Measurements from ENCODE around the gene E4F1.
"Not testable (repeated sequence)": the region's sequence is repeated elsewhere in the genome, so short reads cannot be mapped to it uniquely, and the experiment has no call there.

The E4F1 gene

GRCh38 chr16:2231016-2231931 lies 7.9 kb downstream of the E4F1 start:
- DNase-seq (ENCODE audit: low spot score): no peak

- no peak for DNase-seq (ENCODE audit: low spot score)
Measured at GRCh38 chr16:2232094-2232990, 9.0 kb downstream of the E4F1 start.

- DNase-seq (ENCODE audit: low spot score): no peak
Measured at GRCh38 chr16:2233046-2233775, 9.8 kb downstream of the E4F1 start.

- no peak for DNase-seq (ENCODE audit: low spot score)
Measured at GRCh38 chr16:2233872-2234812, 10.8 kb downstream of the E4F1 start.

- no peak for DNase-seq (ENCODE audit: low spot score)
Measured at GRCh38 chr16:2234813-2235170, 11.4 kb downstream of the E4F1 start.

- no peak for DNase-seq (ENCODE audit: low spot score)
Measured at GRCh38 chr16:2235234-2235651, 11.9 kb downstream of the E4F1 start.

- no peak for DNase-seq (ENCODE audit: low spot score)
Measured at GRCh38 chr16:2235695-2236336, 12.4 kb downstream of the E4F1 start.

GRCh38 chr16:2236337-2237101 lies 13.1 kb downstream of the E4F1 start, which contains the start of gene DNASE1L2:
Gene DNASE1L2 (plus strand): TSS chr16:2236444. CDS start chr16:2236817, 373 bp downstream.
- DNase-seq (ENCODE audit: low spot score): no peak

- no peak for DNase-seq (ENCODE audit: low spot score)
Measured at GRCh38 chr16:2237102-2237482, 13.7 kb downstream of the E4F1 start.

GRCh38 chr16:2237493-2238149 lies 14.2 kb downstream of the E4F1 start:
- no peak for DNase-seq (ENCODE audit: low spot score)

- DNase-seq (ENCODE audit: low spot score): no peak
Measured at GRCh38 chr16:2238150-2238837, 14.9 kb downstream of the E4F1 start.

GRCh38 chr16:2238838-2239675 lies 15.7 kb downstream of the E4F1 start:
- no peak for DNase-seq (ENCODE audit: low spot score)

- not testable (repeated sequence) for DNase-seq (ENCODE audit: low spot score)
Measured at GRCh38 chr16:2240331-2240730, 16.9 kb downstream of the E4F1 start.

- no peak for DNase-seq (ENCODE audit: low spot score)
Measured at GRCh38 chr16:2242598-2242997, 19.2 kb downstream of the E4F1 start.

GRCh38 chr16:2243031-2243528 lies 19.7 kb downstream of the E4F1 start:
- no peak for DNase-seq (ENCODE audit: low spot score)

GRCh38 chr16:2243781-2244180 lies 20.4 kb downstream of the E4F1 start:
- DNase-seq (ENCODE audit: low spot score): no peak

- DNase-seq (ENCODE audit: low spot score): no peak
Measured at GRCh38 chr16:2244301-2244700, 20.9 kb downstream of the E4F1 start.

Measured in HuH-7.5 (cell line).